Measurements from ENCODE around the gene AGGF1. TPM values are rescaled to one million over a fixed set of nuclear protein-coding genes. Genes with fewer than 3 reads are reported as not detected.
A peak's percentile ranks its signal among the peaks of the same experiment; 100 is the strongest.

Gene AGGF1
- total RNA-seq, 2 donors from 2014 or later, result 20.8 to 24.4 TPM

GRCh38 chr5:77086368-77086688 is 56.1 kb downstream of the AGGF1 start:
- WGBS, 2 experiments (ENCODE audit: insufficient coverage in 1 of 2, insufficient read length in 1 of 2), result 3% methylated on average over 6 of the region's 6 CpGs; no CpG with 5 or more reads in 1 of the 2 experiments
- Mint-ChIP-seq H3K27me3 (ENCODE audit: insufficient read depth) (no peaks in the 10 kb centered on the region), H3K27ac (peak overlapping the region; percentile 99), H3K4me1 (peaks cover 10% of the 10 kb centered on the region), H3K4me3 (peak overlapping the region; percentile 77), H3K36me3 (ENCODE audit: low read depth) (peaks cover 29% of the 10 kb centered on the region), H3K9me3 (no peaks in the 10 kb centered on the region)
- Histone ChIP-seq H3K4me3 (ENCODE audit: low read length) (peak overlapping the region; percentile 88), H3K9ac (ENCODE audit: extremely low read depth, low read length, poor library complexity, severe bottlenecking) (peak overlapping the region; percentile 92), H3K27ac (ENCODE audit: low read depth, low read length) (peak overlapping the region; percentile 96), H3K9me3 (ENCODE audit: control insufficient read depth, low read length) (peaks cover 13% of the 10 kb centered on the region), H3K36me3 (ENCODE audit: control insufficient read depth, insufficient read depth, low read length) (no peaks in the 10 kb centered on the region), H3K4me1 (ENCODE audit: control insufficient read depth, insufficient read depth, low read length) (peaks cover 6% of the 10 kb centered on the region), H3K27me3 (ENCODE audit: control insufficient read depth, insufficient read depth, low read length, poor library complexity, severe bottlenecking) (no peaks in the 10 kb centered on the region)
- no peak for TF ChIP-seq CTCF (conservative IDR thresholded peaks at IDR 0.05)
- no peak for DNase-seq

- WGBS, 2 experiments (ENCODE audit: insufficient coverage in 1 of 2, insufficient read length in 1 of 2), result 1% methylated on average over 13 to 63 of the region's 63 CpGs
- Histone ChIP-seq H3K9me3 (ENCODE audit: control insufficient read depth, low read length) (peaks cover 13% of the 10 kb centered on the region), H3K27me3 (ENCODE audit: control insufficient read depth, insufficient read depth, low read length, poor library complexity, severe bottlenecking) (no peaks in the 10 kb centered on the region), H3K9ac (ENCODE audit: extremely low read depth, low read length, poor library complexity, severe bottlenecking) (peak within 1 kb of the TSS; percentile 92), H3K4me3 (ENCODE audit: low read length) (peak within 1 kb of the TSS; percentile 88), H3K4me1 (ENCODE audit: control insufficient read depth, insufficient read depth, low read length) (peaks cover 6% of the 10 kb centered on the region), H3K36me3 (ENCODE audit: control insufficient read depth, insufficient read depth, low read length) (no peaks in the 10 kb centered on the region), H3K27ac (ENCODE audit: low read depth, low read length) (peak within 1 kb of the TSS; percentile 96)
- TF ChIP-seq CTCF (conservative IDR thresholded peaks at IDR 0.05), result peak; percentile 58
- Mint-ChIP-seq H3K4me3 (peak within 1 kb of the TSS; percentile 77), H3K27ac (peak within 1 kb of the TSS; percentile 99), H3K4me1 (peaks cover 10% of the 10 kb centered on the region), H3K27me3 (ENCODE audit: insufficient read depth) (no peaks in the 10 kb centered on the region), H3K9me3 (no peaks in the 10 kb centered on the region), H3K36me3 (ENCODE audit: low read depth) (peaks cover 25% of the 10 kb centered on the region)
- DNase-seq, result peak; percentile 89
Observed at GRCh38 chr5:77086689-77087483, 56.7 kb downstream of the AGGF1 start, which contains the start of gene ZBED3. TSS of gene ZBED3 (minus strand) at chr5:77087285. CDS start at chr5:77077878, 9,407 bp downstream.

- Histone ChIP-seq H3K27ac (ENCODE audit: low read depth, low read length) (peak overlapping the region; percentile 96), H3K9ac (ENCODE audit: extremely low read depth, low read length, poor library complexity, severe bottlenecking) (peak overlapping the region; percentile 92), H3K4me1 (ENCODE audit: control insufficient read depth, insufficient read depth, low read length) (peaks cover 6% of the 10 kb centered on the region), H3K4me3 (ENCODE audit: low read length) (peak overlapping the region; percentile 88), H3K9me3 (ENCODE audit: control insufficient read depth, low read length) (peaks cover 13% of the 10 kb centered on the region), H3K36me3 (ENCODE audit: control insufficient read depth, insufficient read depth, low read length) (no peaks in the 10 kb centered on the region), H3K27me3 (ENCODE audit: control insufficient read depth, insufficient read depth, low read length, poor library complexity, severe bottlenecking) (no peaks in the 10 kb centered on the region)
- no peaks in the 10 kb centered on the region for H3K9me3 Mint-ChIP-seq
- peak; percentile 72 for DNase-seq
- peak overlapping the region; percentile 93 for H3K27ac Mint-ChIP-seq
- H3K36me3 Mint-ChIP-seq (ENCODE audit: low read depth), result peaks cover 21% of the 10 kb centered on the region
- no peak for TF ChIP-seq CTCF (conservative IDR thresholded peaks at IDR 0.05)
- H3K4me1 Mint-ChIP-seq, result peaks cover 10% of the 10 kb centered on the region
- no peaks in the 10 kb centered on the region for H3K27me3 Mint-ChIP-seq (ENCODE audit: insufficient read depth)
- 71 to 74% methylated on average over 11 to 16 of the region's 16 CpGs for WGBS, 2 experiments (ENCODE audit: insufficient coverage in 1 of 2, insufficient read length in 1 of 2)
- H3K4me3 Mint-ChIP-seq, result peak overlapping the region; percentile 77
Observed at GRCh38 chr5:77087484-77088261, 57.5 kb downstream of the AGGF1 start.

Data from endodermal cell (in vitro differentiated cells).